ENCODE measurements around the gene MMP7. TPM values are rescaled to one million over a fixed set of nuclear protein-coding genes. Genes with fewer than 3 reads are reported as not detected.

Gene MMP7
- total and polyA plus RNA-seq, 2 donors from 2014 or later = 101 to 1,380 TPM

GRCh38 chr11:102552447-102553194, 22.1 kb upstream of the MMP7 start:
- no peaks in the 10 kb centered on the region for H3K9me3 ChIP-seq (ENCODE audit: control insufficient read depth in 2 of 3, insufficient read depth in 1 of 3, low read length in 3 of 3)
- no peaks in the 10 kb centered on the region for H3K27me3 ChIP-seq (ENCODE audit: control insufficient read depth, insufficient read depth, low read length)
- DNase-seq (no peak), FAIRE-seq (no peak)
- H3K27ac ChIP-seq (ENCODE audit: low read depth in 2 of 2, low read length in 2 of 2) = no peak overlapping the region
- no peak overlapping the region for H3K4me3 ChIP-seq (ENCODE audit: low read length in 3 of 3)
- no peaks in the 10 kb centered on the region for H3K4me1 ChIP-seq (ENCODE audit: control insufficient read depth in 2 of 3, insufficient read depth in 2 of 3, low read depth in 1 of 3, low read length in 3 of 3)
- H3K36me3 ChIP-seq (ENCODE audit: control insufficient read depth in 2 of 3, insufficient read depth in 3 of 3, low read length in 3 of 3) = no peaks in the 10 kb centered on the region
- intact Hi-C loops (cut with DNase I) = no loop called here
- no peak for TF ChIP-seq CTCF (IDR thresholded peaks at IDR 0.05; ENCODE audit: borderline replicate concordance, extremely low read depth, insufficient read depth)
- H3K9ac ChIP-seq (ENCODE audit: low read length in 3 of 3) = no peak overlapping the region

- no peak for TF ChIP-seq CTCF (IDR thresholded peaks at IDR 0.05; ENCODE audit: borderline replicate concordance, extremely low read depth, insufficient read depth)
- H3K4me1 ChIP-seq (ENCODE audit: control insufficient read depth in 2 of 3, insufficient read depth in 2 of 3, low read depth in 1 of 3, low read length in 3 of 3) = no peaks in the 10 kb centered on the region
- intact Hi-C loops (cut with DNase I) = no loop called here
- no peak overlapping the region for H3K4me3 ChIP-seq (ENCODE audit: low read length in 3 of 3)
- H3K9ac ChIP-seq (ENCODE audit: low read length in 3 of 3) = no peak overlapping the region
- no peak overlapping the region for H3K27ac ChIP-seq (ENCODE audit: low read depth in 2 of 2, low read length in 2 of 2)
- no peaks in the 10 kb centered on the region for H3K9me3 ChIP-seq (ENCODE audit: control insufficient read depth in 2 of 3, insufficient read depth in 1 of 3, low read length in 3 of 3)
- DNase-seq = no peak
- no peak for FAIRE-seq
- no peaks in the 10 kb centered on the region for H3K36me3 ChIP-seq (ENCODE audit: control insufficient read depth in 2 of 3, insufficient read depth in 3 of 3, low read length in 3 of 3)
- no peaks in the 10 kb centered on the region for H3K27me3 ChIP-seq (ENCODE audit: control insufficient read depth, insufficient read depth, low read length)
These were observed 21.5 kb upstream of the MMP7 start for GRCh38 chr11:102552020-102552419.

DNA sequence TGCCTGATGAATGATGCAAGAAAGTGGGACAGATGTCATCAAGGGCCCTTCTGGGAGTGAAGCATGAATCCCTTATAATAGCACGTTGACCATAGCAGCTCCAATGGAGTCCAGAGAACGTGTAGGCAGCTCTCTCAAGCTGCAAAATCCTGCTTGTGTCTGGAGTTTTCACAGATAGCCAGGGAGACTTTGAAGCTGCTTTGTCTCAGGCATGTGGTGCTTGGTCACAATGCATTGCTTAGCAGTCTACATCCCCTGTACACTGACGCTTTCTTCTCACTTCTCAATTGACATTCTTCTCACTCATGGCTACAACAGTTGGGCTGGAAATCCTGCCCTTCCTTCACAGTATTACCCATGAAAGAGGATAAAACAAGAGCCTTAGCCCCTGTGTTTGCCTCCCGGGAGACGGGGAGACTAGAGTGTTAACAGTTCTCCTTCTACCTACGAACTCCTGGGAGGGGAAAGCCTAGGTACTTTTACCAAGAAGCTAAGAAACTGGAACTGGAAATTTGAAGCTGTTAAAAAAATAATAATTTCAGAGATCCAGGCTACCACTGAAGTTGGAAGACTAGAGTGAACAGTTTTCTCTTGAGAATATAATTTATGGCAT, 20.7 kb upstream of the MMP7 start:
- TF ChIP-seq CTCF (IDR thresholded peaks at IDR 0.05; ENCODE audit: borderline replicate concordance, extremely low read depth, insufficient read depth) = no peak
- DNase-seq (no peak), FAIRE-seq (no peak)
- Histone ChIP-seq H3K4me1 (ENCODE audit: control insufficient read depth in 2 of 3, insufficient read depth in 2 of 3, low read depth in 1 of 3, low read length in 3 of 3) (no peaks in the 10 kb centered on the region), H3K4me3 (ENCODE audit: low read length in 3 of 3) (no peak overlapping the region), H3K27ac (ENCODE audit: low read depth in 2 of 2, low read length in 2 of 2) (no peak overlapping the region), H3K36me3 (ENCODE audit: control insufficient read depth in 2 of 3, insufficient read depth in 3 of 3, low read length in 3 of 3) (no peaks in the 10 kb centered on the region), H3K9ac (ENCODE audit: low read length in 3 of 3) (no peak overlapping the region), H3K9me3 (ENCODE audit: control insufficient read depth in 2 of 3, insufficient read depth in 1 of 3, low read length in 3 of 3) (no peaks in the 10 kb centered on the region), H3K27me3 (ENCODE audit: control insufficient read depth, insufficient read depth, low read length) (no peaks in the 10 kb centered on the region)
- intact Hi-C loops (cut with DNase I) = no loop called here
